ENCODE data around the gene ALPL. TPM values are rescaled to one million over a fixed set of nuclear protein-coding genes. Genes with fewer than 3 reads are reported as not detected.

ALPL gene
- total RNA-seq, 1 donor from 2014 or later = 10.0 TPM

GRCh38 chr1:21492356-21492625 is 16.9 kb upstream of the ALPL start:
- TF ChIP-seq CTCF (IDR thresholded peaks at IDR 0.05; ENCODE audit: partially characterized antibody, unreplicated experiment) = no peak
- Mint-ChIP-seq H3K27ac (ENCODE audit: unreplicated experiment) (no peak overlapping the region), H3K9me3 (ENCODE audit: unreplicated experiment) (peaks cover 2% of the 10 kb centered on the region), H3K4me1 (ENCODE audit: low read depth, unreplicated experiment) (no peaks in the 10 kb centered on the region), H3K4me3 (ENCODE audit: unreplicated experiment) (no peak overlapping the region), H3K27me3 (ENCODE audit: unreplicated experiment) (peaks cover 6% of the 10 kb centered on the region), H3K36me3 (ENCODE audit: unreplicated experiment) (no peaks in the 10 kb centered on the region)
- no peak for DNase-seq

GRCh38 chr1:21494196-21494595 is 15.0 kb upstream of the ALPL start:
- no peak overlapping the region for H3K27ac Mint-ChIP-seq (ENCODE audit: unreplicated experiment)
- TF ChIP-seq CTCF (IDR thresholded peaks at IDR 0.05; ENCODE audit: partially characterized antibody, unreplicated experiment) = no peak
- H3K4me1 Mint-ChIP-seq (ENCODE audit: low read depth, unreplicated experiment) = no peaks in the 10 kb centered on the region
- no peaks in the 10 kb centered on the region for H3K36me3 Mint-ChIP-seq (ENCODE audit: unreplicated experiment)
- H3K4me3 Mint-ChIP-seq (ENCODE audit: unreplicated experiment) = no peak overlapping the region
- DNase-seq = no peak
- H3K9me3 Mint-ChIP-seq (ENCODE audit: unreplicated experiment) = peaks cover 3% of the 10 kb centered on the region
- H3K27me3 Mint-ChIP-seq (ENCODE audit: unreplicated experiment) = peaks cover 2% of the 10 kb centered on the region

DNA sequence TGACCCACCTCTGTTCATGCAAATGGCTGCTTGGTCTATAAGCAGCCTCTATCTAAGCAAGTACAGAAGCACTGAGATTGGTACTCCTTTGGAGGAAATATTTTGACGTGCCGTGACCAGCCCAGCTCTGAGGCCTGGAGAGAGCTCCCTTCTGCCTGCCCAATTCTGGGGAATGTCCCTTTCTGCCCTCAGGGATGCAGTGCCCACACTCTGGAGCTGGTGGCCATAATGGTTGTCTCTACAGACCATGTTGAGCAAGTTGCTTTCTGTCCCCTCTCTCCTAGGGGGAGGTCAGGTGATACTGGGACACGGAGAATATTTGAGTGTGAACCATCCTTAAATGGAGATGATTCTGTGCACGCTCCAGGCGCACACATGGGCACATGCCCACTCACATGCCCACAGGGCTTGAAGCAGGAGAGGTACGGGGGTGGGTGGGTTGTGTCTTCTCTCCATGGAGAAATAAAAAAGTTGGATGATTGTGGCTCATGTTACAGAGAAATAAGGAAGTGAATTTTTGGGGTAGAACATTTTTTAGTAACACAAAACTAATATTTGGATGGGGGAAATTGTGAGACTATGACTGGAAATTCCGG is 13.9 kb upstream of the ALPL start:
- Mint-ChIP-seq H3K4me3 (ENCODE audit: unreplicated experiment) (no peak overlapping the region), H3K27me3 (ENCODE audit: unreplicated experiment) (peaks cover 2% of the 10 kb centered on the region), H3K36me3 (ENCODE audit: unreplicated experiment) (no peaks in the 10 kb centered on the region), H3K4me1 (ENCODE audit: low read depth, unreplicated experiment) (no peaks in the 10 kb centered on the region), H3K27ac (ENCODE audit: unreplicated experiment) (no peak overlapping the region), H3K9me3 (ENCODE audit: unreplicated experiment) (peaks cover 3% of the 10 kb centered on the region)
- no peak for TF ChIP-seq CTCF (IDR thresholded peaks at IDR 0.05; ENCODE audit: partially characterized antibody, unreplicated experiment)
- DNase-seq = no peak

GRCh38 chr1:21496063-21496462 is 13.2 kb upstream of the ALPL start:
- Mint-ChIP-seq H3K4me1 (ENCODE audit: low read depth, unreplicated experiment) (no peaks in the 10 kb centered on the region), H3K27me3 (ENCODE audit: unreplicated experiment) (peaks cover 2% of the 10 kb centered on the region), H3K27ac (ENCODE audit: unreplicated experiment) (no peak overlapping the region), H3K4me3 (ENCODE audit: unreplicated experiment) (no peak overlapping the region), H3K9me3 (ENCODE audit: unreplicated experiment) (peaks cover 3% of the 10 kb centered on the region), H3K36me3 (ENCODE audit: unreplicated experiment) (no peaks in the 10 kb centered on the region)
- TF ChIP-seq CTCF (IDR thresholded peaks at IDR 0.05; ENCODE audit: partially characterized antibody, unreplicated experiment) = no peak
- no peak for DNase-seq

DNA sequence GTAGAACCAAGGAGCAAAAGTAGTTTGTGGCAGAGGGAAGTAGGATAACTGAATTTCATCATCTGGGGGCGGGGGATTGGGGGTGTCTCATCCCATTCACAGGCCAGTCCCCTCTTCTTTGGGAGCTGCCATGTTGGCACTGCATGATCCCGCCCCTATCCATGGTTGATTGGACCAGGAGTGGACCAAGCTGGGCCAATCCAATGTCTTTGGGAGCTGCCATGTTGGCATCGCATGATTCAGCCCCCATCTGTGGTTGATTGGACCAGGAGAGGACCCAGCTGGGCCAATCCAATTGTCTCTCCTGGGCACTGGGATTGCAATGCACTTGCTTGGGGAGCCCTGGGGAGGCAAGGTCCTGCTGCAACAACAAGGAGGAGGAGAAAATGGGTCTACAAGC is 12.3 kb upstream of the ALPL start:
- no peaks in the 10 kb centered on the region for H3K4me1 Mint-ChIP-seq (ENCODE audit: low read depth, unreplicated experiment)
- DNase-seq = no peak
- peaks cover 2% of the 10 kb centered on the region for H3K27me3 Mint-ChIP-seq (ENCODE audit: unreplicated experiment)
- H3K27ac Mint-ChIP-seq (ENCODE audit: unreplicated experiment) = no peak overlapping the region
- no peak for TF ChIP-seq CTCF (IDR thresholded peaks at IDR 0.05; ENCODE audit: partially characterized antibody, unreplicated experiment)
- no peak overlapping the region for H3K4me3 Mint-ChIP-seq (ENCODE audit: unreplicated experiment)
- peaks cover 3% of the 10 kb centered on the region for H3K9me3 Mint-ChIP-seq (ENCODE audit: unreplicated experiment)
- H3K36me3 Mint-ChIP-seq (ENCODE audit: unreplicated experiment) = no peaks in the 10 kb centered on the region
